DND-41 (cell line): ENCODE measurements around the gene PLXNA3.

Experiments used
- ATAC-seq: fragments of 200-7000 bp; cut with Tn5 transposase; 3 replicates; pipeline ENCODE4 v1.9.1; 2021; ENCODE audit warnings: low read depth; ENCODE audit not compliant: insufficient read depth
- DNase-seq: peaks from one replicate; pipeline ENCODE4 v3.0.0-alpha.2; 2020
- H2AFZ ChIP-seq: 2 replicates; pipeline ENCODE4 v1.6.0; 2012; ENCODE audit warnings: low read depth, low read length
- H3K27ac ChIP-seq: 2 replicates; pipeline ENCODE4 v1.5.1; 2012; ENCODE audit warnings: low read length, inconsistent platforms
- H3K27me3 ChIP-seq: fragments of 200-600 bp; sonication (generic); 2 replicates; pipeline ENCODE4 v1.6.0; 2012; ENCODE audit warnings: low read length, mild to moderate bottlenecking, inconsistent platforms; ENCODE audit not compliant: insufficient read depth, poor library complexity
- H3K36me3 ChIP-seq: 2 replicates; pipeline ENCODE4 v1.5.1; 2012; ENCODE audit warnings: low read length, inconsistent platforms; ENCODE audit not compliant: insufficient read depth
- H3K4me1 ChIP-seq: 2 replicates; pipeline ENCODE4 v1.5.1; 2012; ENCODE audit warnings: mild to moderate bottlenecking, low read length; ENCODE audit not compliant: insufficient read depth
- H3K4me2 ChIP-seq: 2 replicates; pipeline ENCODE4 v1.6.0; 2012; ENCODE audit warnings: mild to moderate bottlenecking, moderate library complexity, low read length, inconsistent platforms; ENCODE audit not compliant: insufficient read depth
- H3K4me3 ChIP-seq, 2 experiments: fragments of 200-600 bp in 1 of 2; shearing (Covaris generic) in 1 of 2; 2 replicates each; pipeline ENCODE4 v1.5.1; 2012 to 2016; ENCODE audit warnings: inconsistent platforms in 2 of 2, low read length in 2 of 2, mild to moderate bottlenecking in 2 of 2, low read depth in 1 of 2, moderate library complexity in 1 of 2
- H3K79me2 ChIP-seq: 2 replicates; pipeline ENCODE4 v1.6.0; 2012; ENCODE audit warnings: low read length, inconsistent platforms; ENCODE audit not compliant: insufficient read depth
- H3K9ac ChIP-seq: 2 replicates; pipeline ENCODE4 v1.6.0; 2012; ENCODE audit warnings: low read depth, mild to moderate bottlenecking, inconsistent platforms, low read length, moderate library complexity
- H3K9me3 ChIP-seq: 2 replicates; pipeline ENCODE4 v1.5.1; 2012; ENCODE audit warnings: low read length, moderate library complexity, mild to moderate bottlenecking, inconsistent platforms; ENCODE audit not compliant: insufficient read depth, severe bottlenecking
- H4K20me1 ChIP-seq: 2 replicates; pipeline ENCODE4 v1.6.0; 2012; ENCODE audit warnings: low read length; ENCODE audit not compliant: insufficient read depth
- EZH2 ChIP-seq: IDR thresholded peaks from 3 replicates; pipeline ENCODE4 v1.6.1; 2012; ENCODE audit warnings: borderline replicate concordance, low read depth, mild to moderate bottlenecking, moderate library complexity, low read length, inconsistent platforms; ENCODE audit not compliant: severe bottlenecking
- TF ChIP-seq, protein P1 (sequence below): IDR thresholded peaks from 2 replicates; pipeline ENCODE4 v1.5.1; 2012; ENCODE audit warnings: borderline replicate concordance, low read length, moderate library complexity, mild to moderate bottlenecking; ENCODE audit not compliant: poor library complexity, severe bottlenecking; ENCODE audit errors: extremely low read depth

Gene PLXNA3

DNA sequence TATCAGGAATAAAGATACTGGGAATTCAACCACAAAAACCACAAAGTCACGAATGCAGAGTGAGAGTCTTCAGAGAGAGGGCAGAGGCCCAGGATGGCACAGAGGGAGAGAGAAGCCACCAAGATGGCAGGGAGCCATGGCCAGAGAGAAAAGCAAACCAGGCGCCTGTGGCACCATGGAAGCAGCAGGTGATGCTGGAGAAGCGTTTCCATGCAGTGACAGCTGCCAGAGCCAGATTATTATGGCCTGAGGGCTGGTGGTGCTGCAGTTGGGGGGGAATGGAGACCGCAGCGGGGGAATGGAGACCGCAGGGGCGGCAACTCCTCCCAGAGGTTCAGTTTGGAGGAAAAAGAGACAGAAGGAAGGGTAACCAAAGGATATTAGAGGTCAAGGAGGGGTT lies 40.9 kb upstream of the PLXNA3 start:
- DNase-seq: no peak
- TF ChIP-seq, protein P1, sequence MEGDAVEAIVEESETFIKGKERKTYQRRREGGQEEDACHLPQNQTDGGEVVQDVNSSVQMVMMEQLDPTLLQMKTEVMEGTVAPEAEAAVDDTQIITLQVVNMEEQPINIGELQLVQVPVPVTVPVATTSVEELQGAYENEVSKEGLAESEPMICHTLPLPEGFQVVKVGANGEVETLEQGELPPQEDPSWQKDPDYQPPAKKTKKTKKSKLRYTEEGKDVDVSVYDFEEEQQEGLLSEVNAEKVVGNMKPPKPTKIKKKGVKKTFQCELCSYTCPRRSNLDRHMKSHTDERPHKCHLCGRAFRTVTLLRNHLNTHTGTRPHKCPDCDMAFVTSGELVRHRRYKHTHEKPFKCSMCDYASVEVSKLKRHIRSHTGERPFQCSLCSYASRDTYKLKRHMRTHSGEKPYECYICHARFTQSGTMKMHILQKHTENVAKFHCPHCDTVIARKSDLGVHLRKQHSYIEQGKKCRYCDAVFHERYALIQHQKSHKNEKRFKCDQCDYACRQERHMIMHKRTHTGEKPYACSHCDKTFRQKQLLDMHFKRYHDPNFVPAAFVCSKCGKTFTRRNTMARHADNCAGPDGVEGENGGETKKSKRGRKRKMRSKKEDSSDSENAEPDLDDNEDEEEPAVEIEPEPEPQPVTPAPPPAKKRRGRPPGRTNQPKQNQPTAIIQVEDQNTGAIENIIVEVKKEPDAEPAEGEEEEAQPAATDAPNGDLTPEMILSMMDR: no peak
- TF ChIP-seq EZH2: no peak
- Histone ChIP-seq H3K79me2 (peaks cover 11% of the 10 kb centered on the region; the same call in 1 of the 2 replicates), H3K27ac (no peak overlapping the region), H4K20me1 (no peaks in the 10 kb centered on the region), H3K4me1 (peaks cover 10% of the 10 kb centered on the region), H2AFZ (no peak overlapping the region), H3K36me3 (peaks cover 25% of the 10 kb centered on the region), H3K4me2 (no peak overlapping the region), H3K9ac (no peak overlapping the region), H3K9me3 (no peaks in the 10 kb centered on the region), H3K4me3 (no peak overlapping the region), H3K27me3 (no peaks in the 10 kb centered on the region)
- ATAC-seq: no peak

DNA sequence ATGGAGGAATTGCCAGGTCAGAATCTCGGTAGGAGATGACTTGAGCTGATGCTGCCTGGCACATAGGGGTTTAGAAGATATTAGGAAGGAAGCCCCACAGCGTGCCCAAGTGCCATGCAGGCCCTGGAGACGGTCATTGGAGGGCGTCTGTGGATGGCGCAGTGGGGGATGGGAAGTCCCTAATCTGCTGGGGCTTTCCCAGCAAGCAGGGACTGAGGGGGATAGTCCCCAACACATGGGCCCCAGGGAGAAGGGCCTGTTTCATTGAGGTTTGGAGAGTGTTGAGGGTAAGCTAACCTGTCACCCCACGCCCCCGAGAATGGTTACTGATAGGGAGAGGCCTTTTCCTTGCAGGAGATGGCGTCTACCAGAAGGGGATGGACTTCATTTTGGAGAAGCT lies 38.9 kb upstream of the PLXNA3 start:
- ATAC-seq: no peak
- Histone ChIP-seq H3K9ac (no peak overlapping the region), H3K27me3 (no peaks in the 10 kb centered on the region), H4K20me1 (no peaks in the 10 kb centered on the region), H3K4me3 (no peak overlapping the region), H3K36me3 (peaks cover 13% of the 10 kb centered on the region), H3K27ac (no peak overlapping the region), H3K4me1 (no peaks in the 10 kb centered on the region), H2AFZ (no peak overlapping the region), H3K4me2 (no peak overlapping the region), H3K9me3 (no peaks in the 10 kb centered on the region), H3K79me2 (no peaks in the 10 kb centered on the region)
- no peak for TF ChIP-seq EZH2
- TF ChIP-seq, protein P1: no peak
- DNase-seq: no peak

DNA sequence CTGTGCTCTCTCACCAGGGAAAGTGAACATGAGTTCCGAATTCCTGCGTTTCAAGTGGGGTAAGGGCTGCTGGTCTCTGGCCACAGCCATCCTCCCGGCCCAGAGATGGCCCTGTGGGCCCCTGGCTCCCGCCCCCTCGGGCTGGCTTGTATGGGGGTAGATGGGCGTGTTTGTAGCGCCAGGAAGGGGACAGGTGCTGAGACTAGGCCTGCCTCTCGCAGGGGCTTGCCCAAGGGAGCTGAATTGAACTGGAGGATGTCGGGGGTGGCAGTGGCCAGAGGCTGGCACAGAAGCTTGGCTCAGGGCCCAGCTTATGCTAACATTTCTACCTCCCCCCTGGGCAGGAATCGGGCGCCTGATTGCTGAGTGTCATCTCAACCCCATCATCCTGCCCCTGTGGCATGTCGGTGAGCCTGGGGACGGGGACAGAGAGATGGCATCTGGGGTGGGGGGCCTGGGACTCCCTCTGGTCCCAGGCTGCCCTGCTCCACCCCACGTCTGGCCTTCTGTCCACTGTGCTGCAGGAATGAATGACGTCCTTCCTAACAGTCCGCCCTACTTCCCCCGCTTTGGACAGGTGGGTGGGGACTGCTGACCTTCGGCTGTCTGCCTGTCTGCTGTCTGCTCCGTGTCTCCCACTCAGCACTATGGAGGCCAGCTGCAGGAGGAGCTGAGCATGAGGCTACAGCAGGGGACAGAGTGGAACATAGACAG lies 38.2 kb upstream of the PLXNA3 start:
- TF ChIP-seq, protein P1: no peak
- 0 out of 3 replicates have a peak, but pooled peaks have one; percentile 34 for ATAC-seq
- Histone ChIP-seq H3K79me2 (no peaks in the 10 kb centered on the region), H3K27me3 (no peaks in the 10 kb centered on the region), H3K36me3 (peaks cover 13% of the 10 kb centered on the region), H3K9ac (no peak overlapping the region), H3K4me2 (no peak overlapping the region), H4K20me1 (no peaks in the 10 kb centered on the region), H3K9me3 (no peaks in the 10 kb centered on the region), H3K27ac (no peak overlapping the region), H3K4me1 (no peaks in the 10 kb centered on the region), H2AFZ (no peak overlapping the region), H3K4me3 (no peak overlapping the region)
- no peak for DNase-seq

DNA sequence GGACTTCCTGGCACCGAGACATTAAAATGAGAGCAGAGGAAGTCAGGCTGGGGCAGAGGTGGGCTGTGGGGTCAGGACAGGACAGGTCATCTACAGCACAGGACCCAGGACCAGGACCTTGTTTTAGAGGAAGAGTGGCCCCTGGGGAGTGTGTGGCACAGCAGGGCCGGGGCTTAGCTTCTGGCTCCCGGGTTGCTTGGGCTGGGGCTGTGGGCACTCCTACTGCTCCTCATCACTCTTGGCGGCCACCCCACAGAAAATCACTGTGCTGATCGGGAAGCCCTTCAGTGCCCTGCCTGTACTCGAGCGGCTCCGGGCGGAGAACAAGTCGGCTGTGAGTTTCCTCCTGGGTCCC lies 37.7 kb upstream of the PLXNA3 start:
- TF ChIP-seq EZH2: no peak
- TF ChIP-seq, protein P1: no peak
- no peak overlapping the region for H3K9ac ChIP-seq
- ATAC-seq (no peak), DNase-seq (no peak)
- H4K20me1 ChIP-seq: no peaks in the 10 kb centered on the region
- no peak overlapping the region for H3K27ac ChIP-seq
- H3K4me3 ChIP-seq: no peak overlapping the region
- no peak overlapping the region for H2AFZ ChIP-seq
- no peaks in the 10 kb centered on the region for H3K9me3 ChIP-seq
- H3K79me2 ChIP-seq: no peaks in the 10 kb centered on the region
- H3K4me2 ChIP-seq: no peak overlapping the region
- no peaks in the 10 kb centered on the region for H3K4me1 ChIP-seq
- peaks cover 8% of the 10 kb centered on the region for H3K36me3 ChIP-seq
- H3K27me3 ChIP-seq: no peaks in the 10 kb centered on the region
